ENCODE data around the gene OR52D1. TPM values are rescaled to one million over a fixed set of nuclear protein-coding genes. Genes with fewer than 3 reads are reported as not detected.

Gene OR52D1
- not detected for total RNA-seq

GRCh38 chr11:5488385-5488784 lies at the start of gene OR52D1:
Gene OR52D1, plus strand, starts transcription at chr11:5488685. Its CDS starts 22 bp downstream, at chr11:5488707.
- Mint-ChIP-seq H3K4me1 (no peaks in the 10 kb centered on the region), H3K36me3 (ENCODE audit: low read depth) (no peaks in the 10 kb centered on the region), H3K27ac (no peak within 1 kb of the TSS), H3K4me3 (no peak within 1 kb of the TSS), H3K9me3 (no peaks in the 10 kb centered on the region), H3K27me3 (peaks cover 4% of the 10 kb centered on the region)
- ATAC-seq (replicated peaks) = no peak

- ATAC-seq (replicated peaks) = no peak
- Mint-ChIP-seq H3K4me3 (no peak within 1 kb of the TSS), H3K27ac (no peak within 1 kb of the TSS), H3K9me3 (peaks cover 4% of the 10 kb centered on the region), H3K36me3 (ENCODE audit: low read depth) (no peaks in the 10 kb centered on the region), H3K4me1 (no peaks in the 10 kb centered on the region), H3K27me3 (peaks cover 29% of the 10 kb centered on the region)
Measured at GRCh38 chr11:5441414-5441813, 47.1 kb upstream of the OR52D1 start, which contains the start of gene OR51I1. Gene OR51I1, minus strand, starts transcription at chr11:5441514. Its CDS starts 0 bp downstream, at chr11:5441514.

- Mint-ChIP-seq H3K27me3 (peaks cover 29% of the 10 kb centered on the region), H3K4me3 (no peak overlapping the region), H3K36me3 (ENCODE audit: low read depth) (no peaks in the 10 kb centered on the region), H3K27ac (no peak overlapping the region), H3K9me3 (peaks cover 4% of the 10 kb centered on the region), H3K4me1 (no peaks in the 10 kb centered on the region)
- no peak for ATAC-seq (replicated peaks)
Measured at GRCh38 chr11:5443835-5444393, 44.6 kb upstream of the OR52D1 start.

- no peak for ATAC-seq (replicated peaks)
- no peaks in the 10 kb centered on the region for H3K36me3 Mint-ChIP-seq (ENCODE audit: low read depth)
- peaks cover 7% of the 10 kb centered on the region for H3K27me3 Mint-ChIP-seq
- H3K9me3 Mint-ChIP-seq = no peaks in the 10 kb centered on the region
- H3K4me3 Mint-ChIP-seq = no peak within 1 kb of the TSS
- no peaks in the 10 kb centered on the region for H3K4me1 Mint-ChIP-seq
- no peak within 1 kb of the TSS for H3K27ac Mint-ChIP-seq
Measured at GRCh38 chr11:5449023-5449422, 39.5 kb upstream of the OR52D1 start, which contains the start of gene OR51I2. Gene OR51I2, plus strand, starts transcription at chr11:5449323. Its CDS starts 4,166 bp downstream, at chr11:5453489.

- Mint-ChIP-seq H3K27me3 (peaks cover 4% of the 10 kb centered on the region), H3K4me3 (no peak overlapping the region), H3K9me3 (no peaks in the 10 kb centered on the region), H3K4me1 (no peaks in the 10 kb centered on the region), H3K36me3 (ENCODE audit: low read depth) (no peaks in the 10 kb centered on the region), H3K27ac (no peak overlapping the region)
- ATAC-seq (replicated peaks) = no peak
Measured at GRCh38 chr11:5449432-5449831, 39.1 kb upstream of the OR52D1 start.

- no peaks in the 10 kb centered on the region for H3K4me1 Mint-ChIP-seq
- no peak overlapping the region for H3K4me3 Mint-ChIP-seq
- H3K27me3 Mint-ChIP-seq = no peaks in the 10 kb centered on the region
- ATAC-seq (replicated peaks) = no peak
- H3K9me3 Mint-ChIP-seq = no peaks in the 10 kb centered on the region
- no peaks in the 10 kb centered on the region for H3K36me3 Mint-ChIP-seq (ENCODE audit: low read depth)
- H3K27ac Mint-ChIP-seq = no peak overlapping the region
Measured at GRCh38 chr11:5460983-5461621, 27.4 kb upstream of the OR52D1 start.

- no peak for ATAC-seq (replicated peaks)
- peaks cover 19% of the 10 kb centered on the region for H3K27me3 Mint-ChIP-seq
Measured at GRCh38 chr11:5467527-5467926, 21.0 kb upstream of the OR52D1 start.

GRCh38 chr11:5473921-5474320 lies 14.6 kb upstream of the OR52D1 start:
- Mint-ChIP-seq H3K27me3 (peaks cover 29% of the 10 kb centered on the region), H3K4me1 (no peaks in the 10 kb centered on the region), H3K36me3 (ENCODE audit: low read depth) (no peaks in the 10 kb centered on the region), H3K27ac (no peak overlapping the region), H3K9me3 (no peaks in the 10 kb centered on the region), H3K4me3 (no peak overlapping the region)
- ATAC-seq (replicated peaks) = no peak

More at GRCh38 chr11:5467527-5467926, 21.0 kb upstream of the OR52D1 start:
- Mint-ChIP-seq H3K4me1 (no peaks in the 10 kb centered on the region), H3K9me3 (no peaks in the 10 kb centered on the region), H3K36me3 (ENCODE audit: low read depth) (no peaks in the 10 kb centered on the region), H3K27ac (no peak overlapping the region), H3K4me3 (no peak overlapping the region)

GRCh38 chr11:5476186-5476819 lies 12.2 kb upstream of the OR52D1 start:
- Mint-ChIP-seq H3K36me3 (ENCODE audit: low read depth) (no peaks in the 10 kb centered on the region), H3K4me1 (no peaks in the 10 kb centered on the region), H3K9me3 (no peaks in the 10 kb centered on the region), H3K27me3 (peaks cover 20% of the 10 kb centered on the region), H3K4me3 (no peak overlapping the region), H3K27ac (no peak overlapping the region)
- peak; percentile 55 for ATAC-seq (replicated peaks)

GRCh38 chr11:5486003-5486402 lies 2.5 kb upstream of the OR52D1 start:
- no peaks in the 10 kb centered on the region for H3K36me3 Mint-ChIP-seq (ENCODE audit: low read depth)
- H3K27ac Mint-ChIP-seq = no peak overlapping the region
- no peak overlapping the region for H3K4me3 Mint-ChIP-seq
- H3K27me3 Mint-ChIP-seq = peaks cover 4% of the 10 kb centered on the region
- H3K9me3 Mint-ChIP-seq = no peaks in the 10 kb centered on the region
- no peak for ATAC-seq (replicated peaks)
- H3K4me1 Mint-ChIP-seq = no peaks in the 10 kb centered on the region

- H3K9me3 Mint-ChIP-seq = no peaks in the 10 kb centered on the region
- H3K4me3 Mint-ChIP-seq = no peak overlapping the region
- peak; percentile 67 for ATAC-seq (replicated peaks)
- H3K4me1 Mint-ChIP-seq = no peaks in the 10 kb centered on the region
- no peak overlapping the region for H3K27ac Mint-ChIP-seq
- H3K36me3 Mint-ChIP-seq (ENCODE audit: low read depth) = no peaks in the 10 kb centered on the region
- H3K27me3 Mint-ChIP-seq = peaks cover 4% of the 10 kb centered on the region
Measured at GRCh38 chr11:5486421-5486820, 2.1 kb upstream of the OR52D1 start.

GRCh38 chr11:5488798-5489399 lies 414 bp downstream of the OR52D1 start:
- ATAC-seq (replicated peaks) = no peak
- Mint-ChIP-seq H3K27me3 (peaks cover 4% of the 10 kb centered on the region), H3K9me3 (no peaks in the 10 kb centered on the region), H3K36me3 (ENCODE audit: low read depth) (no peaks in the 10 kb centered on the region), H3K27ac (no peak overlapping the region), H3K4me3 (no peak overlapping the region), H3K4me1 (no peaks in the 10 kb centered on the region)

GRCh38 chr11:5489576-5490357 lies 1.3 kb downstream of the OR52D1 start:
- Mint-ChIP-seq H3K36me3 (ENCODE audit: low read depth) (no peaks in the 10 kb centered on the region), H3K27ac (no peak overlapping the region), H3K9me3 (no peaks in the 10 kb centered on the region), H3K27me3 (peaks cover 4% of the 10 kb centered on the region), H3K4me3 (no peak overlapping the region), H3K4me1 (no peaks in the 10 kb centered on the region)
- ATAC-seq (replicated peaks) = no peak

- Mint-ChIP-seq H3K36me3 (ENCODE audit: low read depth) (no peaks in the 10 kb centered on the region), H3K27me3 (peaks cover 11% of the 10 kb centered on the region), H3K4me3 (no peak overlapping the region), H3K4me1 (no peaks in the 10 kb centered on the region), H3K9me3 (no peaks in the 10 kb centered on the region), H3K27ac (no peak overlapping the region)
- ATAC-seq (replicated peaks) = no peak
Measured at GRCh38 chr11:5499671-5500070, 11.2 kb downstream of the OR52D1 start.
